ENCODE measurements around the gene CEBPE. TPM values are rescaled to one million over a fixed set of nuclear protein-coding genes. Genes with fewer than 3 reads are reported as not detected.

The CEBPE gene
- total RNA-seq, 1 experiment from 2014 or later = not detected

- ChIA-PET POLR2A (interaction anchor here (1.2 kb wide), 1 partner anchor 18 kb away, joined by 3 read pairs; the partner anchor contains the start of genes ACIN1 and C14orf119), RAD21 (ENCODE audit: low non-redundant PET in 1 of 2, low total read pairs in 2 of 2, uncharacterized antibody in 2 of 2, unreplicated experiment in 2 of 2) (interaction anchor here in 1 of 2 experiments (0.9 kb wide), 1 partner anchor 68 kb away, joined by 3 read pairs; no protein-coding TSS in a partner anchor), CTCF (interaction anchor here (1.1 to 5.5 kb wide), 3 partner anchors 45 to 127 kb away, joined by 3 to 56 read pairs (median 3); no protein-coding TSS in a partner anchor)
- H3K27me3 ChIP-seq (ENCODE audit: insufficient read depth, low read length) = peaks cover 20% of the 10 kb centered on the region; the same call in 1 of the 2 replicates
- no peaks in the 10 kb centered on the region for H3K9me2 ChIP-seq (ENCODE audit: insufficient read depth)
- H4K20me1 ChIP-seq (ENCODE audit: insufficient read depth) = no peaks in the 10 kb centered on the region
- H3K4me1 ChIP-seq (ENCODE audit: control insufficient read depth in 1 of 2, insufficient read depth in 2 of 2, low read length in 2 of 2) = peaks cover 12 to 23% of the 10 kb centered on the region in 2 experiments
- no peak overlapping the region for H3K9ac ChIP-seq (ENCODE audit: low read length)
- no TSS peak for BruUV-seq (replicated peaks)
- no peak for DNase-seq (ENCODE audit: low read depth, low spot score)
- H3K36me3 ChIP-seq (ENCODE audit: control insufficient read depth in 1 of 2, insufficient read depth in 2 of 2, low read length in 2 of 2) = no peaks in the 10 kb centered on the region
- H3K4me3 ChIP-seq (replicated peaks in 1 of 2; ENCODE audit: low read depth in 1 of 2, low read length in 2 of 2) = no peak overlapping the region
- no peak overlapping the region for H3K27ac ChIP-seq (ENCODE audit: low read depth, low read length)
- no peak for TF ChIP-seq JUND (IDR thresholded peaks at IDR 0.05)
- no peak for TF ChIP-seq CTCF (IDR thresholded peaks at IDR 0.05 in 2 of 3, conservative IDR thresholded peaks at IDR 0.05 in 1 of 3; ENCODE audit: borderline replicate concordance in 1 of 3, insufficient read depth in 1 of 3, low read depth in 2 of 3, low read length in 2 of 3)
- no peak for TF ChIP-seq CEBPB (IDR thresholded peaks at IDR 0.05; ENCODE audit: low read depth)
- TF ChIP-seq MAX (IDR thresholded peaks at IDR 0.05) = no peak
- TF ChIP-seq ZBTB33 (IDR thresholded peaks at IDR 0.05; ENCODE audit: extremely low read depth, insufficient replicate concordance, low read length) = no peak
- TF ChIP-seq EZH2 (IDR thresholded peaks at IDR 0.05) = no peak
- no peak for TF ChIP-seq RAD21 (IDR thresholded peaks at IDR 0.05; ENCODE audit: low read depth)
- no peak for TF ChIP-seq EZH2phosphoT487 (IDR thresholded peaks at IDR 0.05; ENCODE audit: borderline replicate concordance)
- TF ChIP-seq YY1 (IDR thresholded peaks at IDR 0.05; ENCODE audit: extremely low read depth, insufficient replicate concordance, low read depth, low read length) = no peak
- no peak for TF ChIP-seq ZFX (IDR thresholded peaks at IDR 0.05)
- no peak for TF ChIP-seq EGR1 (IDR thresholded peaks at IDR 0.05; ENCODE audit: low read depth)
- no peak for TF ChIP-seq FOSL1 (IDR thresholded peaks at IDR 0.05; ENCODE audit: low read depth)
- TF ChIP-seq ZNF274 (IDR thresholded peaks at IDR 0.05; ENCODE audit: low read depth, low read length) = no peak
- no peak for TF ChIP-seq SP1 (IDR thresholded peaks at IDR 0.05; ENCODE audit: low read depth)
- TF ChIP-seq POLR2A (IDR thresholded peaks at IDR 0.05; ENCODE audit: borderline replicate concordance, extremely low read depth, insufficient read depth, insufficient read length) = no peak
- no peak for TF ChIP-seq SRF (IDR thresholded peaks at IDR 0.05; ENCODE audit: low read depth)
- TF ChIP-seq CBX3 (IDR thresholded peaks at IDR 0.05; ENCODE audit: low read depth) = no peak
- TF ChIP-seq ATF3 (IDR thresholded peaks at IDR 0.05) = no peak
- intact Hi-C loops (cut with micrococcal nuclease) = no loop called here
- H3K4me2 ChIP-seq (ENCODE audit: low read length) = no peak overlapping the region
- no peaks in the 10 kb centered on the region for H3K9me3 ChIP-seq (ENCODE audit: control insufficient read depth in 1 of 2, insufficient read depth in 1 of 2, low read depth in 1 of 2, low read length in 2 of 2)
- H2AFZ ChIP-seq (ENCODE audit: low read depth, low read length, poor library complexity, severe bottlenecking) = no peak overlapping the region
- ATAC-seq = no peak
- H3K79me2 ChIP-seq (ENCODE audit: insufficient read depth, low read length) = no peaks in the 10 kb centered on the region
Measured at GRCh38 chr14:23113431-23114119, 5.5 kb downstream of the CEBPE start.
